ACC112 (cell line): ENCODE measurements around the gene LAMTOR5.

Source experiments
- H2AFZ ChIP-seq: fragments of 200-600 bp; sonication (generic); one replicate; pipeline ENCODE4 v1.6.0; 2017; ENCODE audit warnings: antibody characterized with exemption, low read length; ENCODE audit not compliant: unreplicated experiment
- H3K27ac ChIP-seq: fragments of 200-600 bp; sonication (generic); 2 replicates; pipeline ENCODE4 v1.5.1; 2014; ENCODE audit warnings: low read depth, mild to moderate bottlenecking, antibody characterized with exemption, low read length, moderate library complexity
- H3K27me3 ChIP-seq: fragments of 200-600 bp; sonication (generic); 2 replicates; pipeline ENCODE4 v1.6.1; 2014; ENCODE audit warnings: mild to moderate bottlenecking, antibody characterized with exemption, low read length, moderate library complexity, mixed read lengths; ENCODE audit not compliant: insufficient read depth
- H3K36me3 ChIP-seq: fragments of 200-600 bp; sonication (generic); 2 replicates; pipeline ENCODE4 v1.6.1; 2016; ENCODE audit warnings: mild to moderate bottlenecking, antibody characterized with exemption, low read length, moderate library complexity, mixed read lengths; ENCODE audit not compliant: insufficient read depth
- H3K4me1 ChIP-seq: fragments of 200-600 bp; sonication (generic); one replicate; pipeline ENCODE4 v1.6.1; 2016; ENCODE audit warnings: low read length, mixed read lengths; ENCODE audit not compliant: insufficient read depth, unreplicated experiment, control insufficient read depth
- H3K4me3 ChIP-seq: fragments of 200-600 bp; sonication (generic); 2 replicates; pipeline ENCODE4 v1.5.1; 2014; ENCODE audit warnings: mild to moderate bottlenecking, low read depth, low read length
- H3K79me2 ChIP-seq: fragments of 200-600 bp; sonication (generic); one replicate; pipeline ENCODE4 v1.6.0; 2016; ENCODE audit warnings: low read length; ENCODE audit not compliant: control insufficient read depth, unreplicated experiment, insufficient read depth

Gene LAMTOR5

GRCh38 chr1:110407260-110408210 lies at the start of gene LAMTOR5:
LAMTOR5 (minus strand) TSS chr1:110407694; CDS start chr1:110407620, 74 bp downstream.
- Histone ChIP-seq H3K79me2 (peaks cover 28% of the 10 kb centered on the region), H3K27ac (peak within 1 kb of the TSS; percentile 58), H3K36me3 (peaks cover 14% of the 10 kb centered on the region; the same call in 1 of the 2 replicates), H3K4me1 (peaks cover 7% of the 10 kb centered on the region), H2AFZ (peak within 1 kb of the TSS; percentile 99), H3K27me3 (no peaks in the 10 kb centered on the region), H3K4me3 (peak within 1 kb of the TSS; percentile 81)

GRCh38 chr1:110457206-110457605 lies 49.7 kb upstream of the LAMTOR5 start:
- no peak overlapping the region for H3K4me3 ChIP-seq
- no peaks in the 10 kb centered on the region for H3K4me1 ChIP-seq
- H3K27ac ChIP-seq: no peak overlapping the region
- H2AFZ ChIP-seq: no peak overlapping the region
- no peaks in the 10 kb centered on the region for H3K79me2 ChIP-seq
- H3K27me3 ChIP-seq: peaks cover 11% of the 10 kb centered on the region
- no peaks in the 10 kb centered on the region for H3K36me3 ChIP-seq

- H3K79me2 ChIP-seq: no peaks in the 10 kb centered on the region
- no peaks in the 10 kb centered on the region for H3K36me3 ChIP-seq
- H3K27me3 ChIP-seq: peaks cover 31% of the 10 kb centered on the region
- H3K4me3 ChIP-seq: no peak overlapping the region
- no peaks in the 10 kb centered on the region for H3K4me1 ChIP-seq
- H3K27ac ChIP-seq: no peak overlapping the region
- no peak overlapping the region for H2AFZ ChIP-seq
These were observed 47.7 kb upstream of the LAMTOR5 start for GRCh38 chr1:110455151-110455550.

GRCh38 chr1:110454328-110454727 lies 46.8 kb upstream of the LAMTOR5 start:
- H3K4me1 ChIP-seq: no peaks in the 10 kb centered on the region
- H3K27me3 ChIP-seq: peaks cover 39% of the 10 kb centered on the region
- H2AFZ ChIP-seq: no peak overlapping the region

GRCh38 chr1:110453829-110454228 lies 46.3 kb upstream of the LAMTOR5 start:
- H2AFZ ChIP-seq: no peak overlapping the region
- H3K79me2 ChIP-seq: no peaks in the 10 kb centered on the region
- H3K36me3 ChIP-seq: no peaks in the 10 kb centered on the region
- peaks cover 44% of the 10 kb centered on the region for H3K27me3 ChIP-seq
- H3K27ac ChIP-seq: no peak overlapping the region
- H3K4me3 ChIP-seq: no peak overlapping the region
- no peaks in the 10 kb centered on the region for H3K4me1 ChIP-seq

More at GRCh38 chr1:110454328-110454727, 46.8 kb upstream of the LAMTOR5 start:
- no peaks in the 10 kb centered on the region for H3K36me3 ChIP-seq
- no peak overlapping the region for H3K4me3 ChIP-seq
- H3K79me2 ChIP-seq: no peaks in the 10 kb centered on the region
- no peak overlapping the region for H3K27ac ChIP-seq

- no peaks in the 10 kb centered on the region for H3K4me1 ChIP-seq
- H3K36me3 ChIP-seq: no peaks in the 10 kb centered on the region
These were observed 44.8 kb upstream of the LAMTOR5 start for GRCh38 chr1:110452330-110452729.

GRCh38 chr1:110450929-110451328 lies 43.4 kb upstream of the LAMTOR5 start, which contains the start of gene PROK1:
PROK1 (plus strand) TSS chr1:110451149; CDS start chr1:110451217, 68 bp downstream.
- Histone ChIP-seq H3K27ac (no peak within 1 kb of the TSS), H3K4me3 (no peak within 1 kb of the TSS), H3K79me2 (no peaks in the 10 kb centered on the region), H3K36me3 (no peaks in the 10 kb centered on the region), H3K27me3 (peaks cover 61% of the 10 kb centered on the region), H3K4me1 (no peaks in the 10 kb centered on the region), H2AFZ (no peak within 1 kb of the TSS)

More at GRCh38 chr1:110452330-110452729, 44.8 kb upstream of the LAMTOR5 start:
- no peak overlapping the region for H3K4me3 ChIP-seq
- no peak overlapping the region for H2AFZ ChIP-seq
- no peaks in the 10 kb centered on the region for H3K79me2 ChIP-seq
- peaks cover 58% of the 10 kb centered on the region for H3K27me3 ChIP-seq
- no peak overlapping the region for H3K27ac ChIP-seq

- Histone ChIP-seq H3K79me2 (no peaks in the 10 kb centered on the region), H3K27me3 (peaks cover 61% of the 10 kb centered on the region), H3K36me3 (no peaks in the 10 kb centered on the region), H2AFZ (no peak overlapping the region), H3K27ac (no peak overlapping the region), H3K4me3 (no peak overlapping the region), H3K4me1 (no peaks in the 10 kb centered on the region)
These were observed 42.5 kb upstream of the LAMTOR5 start for GRCh38 chr1:110449661-110450651.

- no peak overlapping the region for H3K4me3 ChIP-seq
- H3K27me3 ChIP-seq: peaks cover 24% of the 10 kb centered on the region
- no peak overlapping the region for H3K27ac ChIP-seq
- H3K4me1 ChIP-seq: no peaks in the 10 kb centered on the region
- H2AFZ ChIP-seq: no peak overlapping the region
- no peaks in the 10 kb centered on the region for H3K36me3 ChIP-seq
- H3K79me2 ChIP-seq: no peaks in the 10 kb centered on the region
These were observed 37.1 kb upstream of the LAMTOR5 start for GRCh38 chr1:110444561-110444960.

GRCh38 chr1:110443451-110443850 lies 36.0 kb upstream of the LAMTOR5 start:
- H3K27ac ChIP-seq: no peak overlapping the region
- H3K79me2 ChIP-seq: no peaks in the 10 kb centered on the region
- H3K4me1 ChIP-seq: no peaks in the 10 kb centered on the region
- no peak overlapping the region for H3K4me3 ChIP-seq
- no peaks in the 10 kb centered on the region for H3K36me3 ChIP-seq
- no peak overlapping the region for H2AFZ ChIP-seq
- peaks cover 13% of the 10 kb centered on the region for H3K27me3 ChIP-seq
